RWPE2 (cell line): ENCODE data around the gene PMEPA1.

Source experiments
- ATAC-seq: fragments of 200-7000 bp; cut with Tn5 transposase; 3 replicates; pipeline ENCODE4 v1.9.1; 2021; ENCODE audit warnings: low read depth
- DNase-seq: peaks from one replicate; pipeline ENCODE4 v3.0.0-alpha.2; 2020; ENCODE audit warnings: low spot score
- H3K27ac ChIP-seq: fragments of 450-650 bp; 2 replicates; pipeline ENCODE4 v1.5.1; 2017; ENCODE audit warnings: mild to moderate bottlenecking; ENCODE audit not compliant: poor library complexity, severe bottlenecking
- H3K27me3 ChIP-seq: fragments of 250-450 bp; sonication (Bioruptor Pico); 2 replicates; pipeline ENCODE4 v1.5.1; 2021; ENCODE audit warnings: mild to moderate bottlenecking, moderate library complexity; ENCODE audit not compliant: insufficient read depth, poor library complexity, severe bottlenecking
- H3K36me3 ChIP-seq: fragments of 250-450 bp; sonication (Bioruptor Pico); 2 replicates; pipeline ENCODE4 v1.5.1; 2020; ENCODE audit warnings: low read depth, mild to moderate bottlenecking, moderate library complexity
- H3K4me1 ChIP-seq: fragments of 250-450 bp; sonication (Bioruptor Pico); 2 replicates; pipeline ENCODE4 v1.5.1; 2021; ENCODE audit warnings: mild to moderate bottlenecking, moderate library complexity; ENCODE audit not compliant: insufficient read depth, poor library complexity, severe bottlenecking
- H3K4me3 ChIP-seq: fragments of 250-450 bp; sonication (Bioruptor Pico); 2 replicates; pipeline ENCODE4 v1.5.1; 2021; ENCODE audit warnings: mild to moderate bottlenecking, moderate library complexity; ENCODE audit not compliant: severe bottlenecking
- H3K9me3 ChIP-seq: fragments of 250-450 bp; sonication (Bioruptor Pico); 2 replicates; pipeline ENCODE4 v1.5.1; 2021; ENCODE audit warnings: mild to moderate bottlenecking, moderate library complexity; ENCODE audit not compliant: severe bottlenecking
- CTCF ChIP-seq: fragments of 450-650 bp; IDR thresholded peaks from one replicate; pipeline ENCODE4 v1.5.1; 2017; ENCODE audit warnings: mild to moderate bottlenecking, moderate library complexity; ENCODE audit not compliant: poor library complexity, severe bottlenecking

Gene PMEPA1

GRCh38 chr20:57620999-57621398 is 88.8 kb downstream of the PMEPA1 start:
- H3K27ac ChIP-seq: peak overlapping the region; percentile 71

DNA sequence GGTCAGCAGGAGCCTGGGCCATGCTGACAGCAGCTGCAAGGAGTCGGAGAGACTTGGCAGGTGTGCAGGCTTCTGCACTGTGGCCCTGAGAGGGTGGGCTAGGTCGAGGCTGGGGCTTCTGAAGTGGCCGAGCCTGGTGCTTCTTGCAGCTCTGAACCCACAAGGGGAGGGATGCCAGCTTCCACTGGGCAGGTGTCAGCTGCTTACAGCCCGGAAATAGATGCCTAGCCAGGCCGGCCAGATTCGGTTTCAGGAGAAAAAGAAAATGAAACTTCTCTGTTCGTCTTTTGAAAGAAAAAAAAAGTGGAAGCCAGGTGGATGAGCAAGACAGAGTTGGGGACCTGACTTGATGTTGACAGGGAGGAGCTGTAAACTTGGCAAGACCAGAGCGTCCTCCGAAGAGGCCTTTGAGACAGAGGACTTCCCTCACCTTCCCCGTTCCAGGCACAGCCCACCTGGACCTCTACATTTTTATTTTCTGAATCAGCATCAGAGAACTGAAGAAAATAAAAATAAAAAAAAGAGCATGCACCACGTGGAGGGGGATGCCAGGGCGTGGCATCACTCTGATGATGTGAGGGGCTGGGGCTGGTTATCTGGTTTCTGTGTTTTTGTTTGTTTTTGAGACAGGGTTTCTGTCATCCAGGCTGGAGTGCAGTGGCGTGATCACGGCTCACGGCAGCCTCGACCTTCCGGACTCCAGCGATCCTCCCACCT is 89.4 kb downstream of the PMEPA1 start, which contains the start of gene ZBP1:
Gene ZBP1, minus strand, starts transcription at position 153 of the 717 bp plus-strand sequence. Its CDS starts 131 bp downstream, at position 22.
- H3K36me3 ChIP-seq: no peaks in the 10 kb centered on the region
- peak within 1 kb of the TSS; percentile 71 for H3K27ac ChIP-seq
- no peak for ATAC-seq
- H3K4me1 ChIP-seq: peaks cover 39% of the 10 kb centered on the region
- no peak for TF ChIP-seq CTCF
- DNase-seq: peak; percentile 82
- H3K9me3 ChIP-seq: peaks cover 3% of the 10 kb centered on the region
- no peak within 1 kb of the TSS for H3K4me3 ChIP-seq
- H3K27me3 ChIP-seq: no peaks in the 10 kb centered on the region

More at GRCh38 chr20:57620999-57621398, 88.8 kb downstream of the PMEPA1 start:
- peaks cover 39% of the 10 kb centered on the region for H3K4me1 ChIP-seq
- DNase-seq: peak; percentile 81
- no peak for ATAC-seq
- no peaks in the 10 kb centered on the region for H3K36me3 ChIP-seq
- H3K27me3 ChIP-seq: no peaks in the 10 kb centered on the region
- peaks cover 5% of the 10 kb centered on the region for H3K9me3 ChIP-seq
- no peak for TF ChIP-seq CTCF
- H3K4me3 ChIP-seq: no peak overlapping the region

DNA sequence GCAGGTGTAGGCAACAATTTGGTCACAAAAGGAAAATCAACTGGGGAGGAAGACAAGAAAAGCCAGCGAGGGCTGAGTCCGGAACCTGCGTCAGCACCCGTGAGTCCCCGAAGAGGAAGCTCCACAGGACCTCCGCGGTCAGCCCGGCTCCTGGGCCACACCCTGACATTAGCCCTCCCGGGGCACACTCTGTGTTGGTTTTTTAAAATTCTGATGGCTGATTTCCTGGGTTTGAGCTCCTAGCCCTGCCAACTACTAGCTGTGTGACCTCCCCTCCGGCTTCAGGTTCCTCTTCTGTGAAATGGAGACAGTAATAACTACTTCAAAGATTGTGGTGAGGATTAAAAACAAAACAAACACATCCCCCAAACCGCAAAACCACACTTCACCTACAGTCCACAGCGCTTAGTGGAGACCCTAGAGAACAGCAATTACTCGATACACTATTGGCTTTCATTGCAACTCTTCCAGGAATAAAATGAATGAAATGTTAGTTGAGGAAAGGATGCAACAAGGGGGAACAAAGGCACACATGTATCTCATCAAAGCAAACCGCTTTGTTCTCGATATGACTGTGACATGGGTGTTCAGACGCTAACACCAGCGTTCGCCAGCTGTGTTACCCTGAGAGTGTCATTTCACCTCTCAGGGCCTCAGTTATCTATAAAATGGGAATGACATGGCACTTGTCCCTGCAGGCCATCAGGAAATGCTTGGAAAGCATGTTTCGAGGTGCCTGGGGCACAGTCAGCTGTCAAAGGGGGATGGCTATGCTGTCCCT is 90.6 kb downstream of the PMEPA1 start:
- Histone ChIP-seq H3K27me3 (no peaks in the 10 kb centered on the region), H3K4me1 (peaks cover 39% of the 10 kb centered on the region), H3K27ac (no peak overlapping the region), H3K9me3 (no peaks in the 10 kb centered on the region), H3K36me3 (no peaks in the 10 kb centered on the region), H3K4me3 (no peak overlapping the region)
- ATAC-seq (no peak), DNase-seq (peak; percentile 81)
- TF ChIP-seq CTCF: no peak

DNA sequence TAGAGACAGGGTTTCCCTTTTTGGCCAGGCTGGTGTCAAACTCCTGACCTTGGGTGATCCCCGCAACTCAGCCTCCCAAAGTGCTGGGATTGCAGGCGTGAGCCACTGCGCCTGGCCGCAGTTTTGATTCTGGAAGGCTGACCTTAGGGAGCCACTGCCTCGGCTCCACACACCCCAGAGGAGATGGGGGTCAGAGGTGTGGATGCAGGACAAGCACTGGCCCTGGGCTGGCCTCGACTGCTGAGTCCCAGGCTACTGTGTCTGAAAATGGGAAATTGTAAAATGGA is 91.1 kb downstream of the PMEPA1 start:
- Histone ChIP-seq H3K27ac (no peak overlapping the region), H3K4me3 (no peak overlapping the region), H3K36me3 (no peaks in the 10 kb centered on the region), H3K4me1 (peaks cover 39% of the 10 kb centered on the region), H3K9me3 (no peaks in the 10 kb centered on the region), H3K27me3 (no peaks in the 10 kb centered on the region)
- TF ChIP-seq CTCF: no peak
- no peak for DNase-seq
- no peak for ATAC-seq
